GM18858 (cell line): ENCODE data around the gene MTA3.
"Not testable (repeated sequence)": the region's sequence is repeated elsewhere in the genome, so short reads cannot be mapped to it uniquely, and the experiment has no call there.

Experiments
- ATAC-seq: cut with Tn5 transposase; IDR thresholded peaks from one replicate; pipeline ENCODE4 v1.9.1; 2021; ENCODE audit not compliant: unreplicated experiment

MTA3 gene

GRCh38 chr2:42726680-42727079 is 158.2 kb downstream of the MTA3 start:
- no peak for ATAC-seq

GRCh38 chr2:42731316-42731715 is 162.9 kb downstream of the MTA3 start:
- ATAC-seq = not testable (repeated sequence)

- ATAC-seq = no peak
Measured at GRCh38 chr2:42733852-42734251, 165.4 kb downstream of the MTA3 start.

GRCh38 chr2:42736598-42737322 is 168.3 kb downstream of the MTA3 start:
- no peak for ATAC-seq

DNA sequence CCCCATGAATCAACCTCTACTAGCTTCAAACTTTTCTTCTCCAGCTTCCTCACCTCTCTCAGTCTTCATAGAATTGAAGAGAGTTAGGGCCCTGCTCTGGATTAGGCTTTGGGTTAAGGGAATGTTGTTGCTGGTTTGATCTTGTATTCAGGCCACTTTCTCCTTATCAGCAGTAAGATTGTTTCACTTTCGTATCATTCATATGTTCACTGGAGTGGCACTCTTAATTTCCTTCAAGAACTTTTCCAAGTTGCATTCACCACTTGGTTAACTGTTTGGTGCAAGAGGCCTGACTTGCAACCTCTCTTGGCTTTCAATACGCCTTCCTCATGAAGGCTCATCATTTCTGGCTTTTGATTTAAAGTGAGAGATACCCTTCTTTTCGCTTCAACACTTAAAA is 172.7 kb downstream of the MTA3 start:
- ATAC-seq = no peak

GRCh38 chr2:42742740-42743658 is 174.6 kb downstream of the MTA3 start:
- ATAC-seq = no peak

GRCh38 chr2:42743659-42743990 is 175.2 kb downstream of the MTA3 start:
- no peak for ATAC-seq

DNA sequence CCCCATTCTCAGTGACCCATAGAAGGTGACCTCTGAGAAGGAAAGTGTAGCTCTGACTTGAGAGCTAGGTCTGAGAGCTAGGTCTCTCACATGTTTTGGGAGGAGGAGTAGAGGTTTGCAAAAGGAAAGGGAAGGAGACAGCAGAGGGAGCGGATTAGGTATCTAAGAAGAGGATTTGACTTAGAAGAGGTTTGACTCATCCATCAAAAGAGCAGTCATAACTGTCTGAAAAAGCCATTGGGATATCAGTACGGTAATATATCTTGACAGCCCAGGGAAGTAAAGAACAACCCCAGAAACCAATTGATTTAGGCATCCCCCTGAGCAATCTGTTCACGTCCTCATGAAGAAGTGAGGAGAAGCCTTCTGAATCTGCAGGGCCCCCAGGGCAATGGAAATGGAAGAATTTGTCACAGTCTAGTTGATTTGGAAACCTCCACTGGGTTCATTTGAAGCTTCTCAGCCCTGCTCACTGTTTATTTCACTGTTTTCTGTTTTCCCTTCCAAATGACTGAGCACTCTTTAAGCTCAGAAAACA is 176.2 kb downstream of the MTA3 start:
- ATAC-seq = no peak

DNA sequence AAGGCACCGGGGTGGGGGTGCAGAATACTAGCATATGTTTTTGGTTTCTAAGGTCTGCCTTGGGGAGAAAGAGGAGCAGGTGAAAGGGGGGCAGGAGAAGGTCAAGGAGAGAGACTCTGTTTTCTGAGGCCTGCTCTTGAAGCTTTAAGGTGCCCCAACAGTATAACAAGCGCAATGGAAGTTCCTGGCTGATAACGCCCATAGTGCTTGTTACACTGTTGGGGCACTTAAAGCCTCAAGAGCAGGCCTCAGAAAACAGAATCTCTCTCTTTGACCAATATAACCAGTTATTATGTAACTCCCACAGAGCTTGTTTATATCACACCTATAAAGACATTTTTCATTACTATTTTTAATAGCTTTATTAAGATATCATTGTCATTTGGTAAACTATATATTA is 179.0 kb downstream of the MTA3 start:
- ATAC-seq = no peak

- no peak for ATAC-seq
Measured at GRCh38 chr2:42748840-42749239, 180.4 kb downstream of the MTA3 start.

- ATAC-seq = peak; percentile 81
Measured at GRCh38 chr2:42752314-42752713, 183.9 kb downstream of the MTA3 start.

DNA sequence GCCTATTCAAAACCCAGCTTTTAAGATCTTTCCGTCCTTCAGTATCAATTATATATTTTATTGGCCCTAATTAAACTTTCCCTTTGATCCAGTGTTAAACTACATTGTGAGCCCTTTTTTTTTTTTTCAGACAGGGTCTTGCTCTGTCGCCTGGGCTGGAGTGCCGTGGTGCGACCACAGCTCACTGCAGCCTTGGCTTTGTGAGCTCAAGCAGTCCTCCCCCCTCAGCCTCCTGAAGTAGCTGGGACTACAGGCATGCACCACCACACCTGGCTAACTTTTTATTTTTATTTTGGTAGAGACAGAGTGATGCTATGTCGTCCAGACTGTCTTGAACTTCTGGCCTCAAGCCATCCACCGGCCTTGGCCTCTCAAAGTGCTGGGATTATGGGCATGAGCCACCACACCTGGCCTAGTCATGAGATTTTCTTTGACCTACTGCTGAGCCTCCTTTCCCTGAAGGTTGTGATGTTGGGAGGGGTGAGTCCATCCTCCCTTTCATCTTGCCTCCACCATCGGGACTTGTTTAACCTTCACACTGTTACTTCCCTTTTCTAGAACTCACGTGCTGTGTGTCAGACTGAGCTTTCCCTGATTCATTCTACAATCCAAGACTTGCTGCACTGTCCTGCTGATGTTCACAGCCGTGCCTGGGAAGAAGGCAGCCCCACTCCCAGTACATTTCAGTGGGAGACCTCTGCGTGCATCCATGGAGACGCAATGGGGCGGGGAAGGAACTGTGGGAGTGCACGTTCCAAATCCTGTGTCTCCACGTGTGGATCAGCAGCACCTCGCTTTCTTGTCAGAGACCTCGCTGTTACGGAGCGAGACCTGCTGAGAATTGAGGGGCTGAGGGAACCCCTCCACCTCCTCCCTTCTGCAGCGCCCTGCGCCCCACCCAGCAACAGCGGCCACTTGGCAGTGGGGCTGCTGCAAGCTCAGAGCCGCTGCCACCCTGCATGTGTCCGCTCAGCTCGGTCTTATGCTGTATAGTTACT is 184.7 kb downstream of the MTA3 start:
- ATAC-seq = no peak

DNA sequence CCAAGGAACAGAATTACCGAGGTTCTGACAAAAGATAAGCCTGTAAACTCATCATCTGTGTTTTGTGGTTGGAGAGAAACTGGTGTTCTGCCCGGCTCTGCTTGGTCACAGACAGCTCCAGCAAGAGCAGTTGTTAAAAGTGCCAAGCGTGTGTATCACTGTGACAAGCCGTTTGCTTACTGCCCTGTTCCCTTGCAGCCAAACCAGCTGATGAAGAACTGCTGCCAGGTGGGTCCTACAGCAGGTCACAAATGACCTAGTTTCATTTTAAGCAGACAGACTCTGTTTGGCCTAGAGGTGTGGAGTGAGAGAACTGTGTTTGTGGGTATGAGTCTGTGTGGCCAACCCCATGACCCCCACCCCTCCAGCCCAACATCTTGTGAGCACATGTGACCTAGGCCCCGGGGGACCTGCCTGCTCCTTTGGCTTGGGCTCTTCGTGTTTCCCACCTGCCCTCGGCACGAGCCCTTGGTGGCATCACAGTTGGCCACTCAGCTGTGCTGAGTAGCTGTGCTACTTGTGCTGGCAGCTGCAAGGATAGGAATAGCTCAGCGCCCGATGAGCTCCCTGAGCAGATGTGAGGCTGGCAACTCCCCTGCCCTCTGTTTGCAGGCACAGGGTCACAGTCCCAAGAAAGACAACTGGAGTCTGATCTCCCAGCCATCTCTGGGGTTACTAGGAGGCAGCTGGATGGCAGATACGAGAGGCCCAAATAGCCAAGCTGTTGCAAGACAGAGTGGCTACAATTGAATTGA is 185.8 kb downstream of the MTA3 start:
- peak; percentile 60 for ATAC-seq

DNA sequence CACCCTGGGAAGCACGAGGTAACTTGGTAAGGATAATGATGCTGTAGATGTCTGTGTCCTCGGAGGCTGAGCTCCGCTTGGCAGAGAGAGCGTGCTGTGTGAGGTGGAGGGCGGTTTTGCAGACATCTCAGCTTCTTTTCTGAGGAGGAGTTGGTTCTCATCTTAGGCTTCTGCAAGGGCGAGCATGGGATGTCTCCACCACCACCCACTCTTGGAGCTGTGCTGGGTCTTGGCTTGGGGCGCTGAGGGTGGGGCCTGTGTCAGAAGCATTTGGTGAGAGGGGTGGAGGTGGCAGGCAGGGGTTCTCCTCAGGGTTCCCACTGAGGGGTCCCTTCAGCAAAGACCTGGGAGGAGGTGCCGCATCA is 186.3 kb downstream of the MTA3 start:
- ATAC-seq = no peak

DNA sequence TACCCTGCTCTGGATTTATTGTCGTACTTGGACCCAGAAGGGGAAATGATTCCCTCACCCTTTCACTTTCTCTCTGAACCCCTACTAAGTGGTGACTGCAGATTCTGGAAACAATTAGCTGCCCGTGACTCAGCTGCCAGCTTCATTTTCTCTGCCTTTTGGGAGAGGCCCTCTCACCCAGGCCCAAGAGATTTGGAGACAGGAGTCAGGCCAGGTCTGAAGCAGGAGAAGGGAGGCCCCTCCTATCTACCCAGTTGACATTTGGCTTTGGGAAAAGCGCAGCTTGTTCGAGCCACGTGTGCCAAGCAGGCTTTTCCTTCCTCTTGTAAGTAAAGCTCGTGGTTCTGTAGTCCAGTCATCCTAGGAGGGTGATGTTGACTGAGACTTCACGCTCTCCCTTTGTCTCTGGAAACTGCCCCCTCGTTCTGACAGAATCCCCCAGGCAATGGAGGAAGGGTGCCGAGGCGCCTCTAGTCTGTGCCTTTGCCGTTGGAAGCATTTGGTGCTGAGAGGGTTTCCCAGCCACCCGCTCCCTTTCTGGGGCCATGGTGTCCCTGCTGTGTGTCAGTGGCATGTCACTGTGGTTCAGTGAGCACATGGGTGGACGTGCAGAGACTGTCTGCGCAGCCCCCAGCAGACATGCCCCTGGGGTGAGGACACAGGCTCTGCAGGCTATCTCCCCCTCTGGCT is 186.9 kb downstream of the MTA3 start:
- ATAC-seq = no peak

- ATAC-seq = no peak
Measured at GRCh38 chr2:42756150-42756775, 187.8 kb downstream of the MTA3 start.

- ATAC-seq = no peak
Measured at GRCh38 chr2:42756966-42757513, 188.6 kb downstream of the MTA3 start.

GRCh38 chr2:42757981-42758740 is 189.7 kb downstream of the MTA3 start:
- ATAC-seq = no peak
